ENCODE measurements around the gene CYB5R2.

CYB5R2 gene

DNA sequence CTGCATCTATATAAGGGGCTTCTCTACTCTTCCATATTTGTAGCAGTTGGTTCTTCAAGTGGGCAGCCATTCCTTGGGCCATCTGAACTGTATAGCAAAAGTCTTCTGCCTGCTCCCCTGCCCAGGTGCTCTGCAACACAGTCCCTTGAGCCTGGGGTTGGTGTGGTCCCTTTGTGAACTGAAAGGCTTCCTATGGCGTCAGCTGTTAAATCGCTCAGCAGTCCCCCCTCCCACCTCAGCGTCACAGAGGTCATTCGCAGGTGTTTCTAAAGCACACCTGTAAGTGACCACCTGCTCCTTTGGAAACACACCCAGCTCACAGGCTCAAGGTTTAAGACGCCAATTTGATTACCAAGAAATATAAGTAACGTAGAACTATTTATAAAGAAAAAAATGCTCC lies 37.0 kb downstream of the CYB5R2 start:
- DNase-seq, result no peak

DNA sequence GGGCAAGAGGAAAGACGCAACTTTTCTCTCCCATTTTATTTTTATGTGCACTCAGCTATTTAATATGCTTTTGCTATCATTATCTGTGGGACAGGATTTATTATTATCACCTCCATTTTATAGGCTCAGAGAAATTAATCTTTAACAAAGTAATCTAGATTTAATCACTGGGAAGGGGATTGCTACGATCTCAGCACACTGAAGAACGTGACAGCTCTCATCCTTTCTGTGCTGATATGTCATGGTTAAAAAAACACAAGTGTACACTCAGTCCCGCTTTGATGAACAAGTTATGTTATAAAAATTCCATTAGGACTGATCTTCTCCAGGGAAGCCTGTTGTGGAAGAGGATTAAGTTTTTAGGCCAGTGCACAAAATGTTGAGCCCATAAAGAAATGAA lies 37.6 kb downstream of the CYB5R2 start:
- no peak for DNase-seq

DNA sequence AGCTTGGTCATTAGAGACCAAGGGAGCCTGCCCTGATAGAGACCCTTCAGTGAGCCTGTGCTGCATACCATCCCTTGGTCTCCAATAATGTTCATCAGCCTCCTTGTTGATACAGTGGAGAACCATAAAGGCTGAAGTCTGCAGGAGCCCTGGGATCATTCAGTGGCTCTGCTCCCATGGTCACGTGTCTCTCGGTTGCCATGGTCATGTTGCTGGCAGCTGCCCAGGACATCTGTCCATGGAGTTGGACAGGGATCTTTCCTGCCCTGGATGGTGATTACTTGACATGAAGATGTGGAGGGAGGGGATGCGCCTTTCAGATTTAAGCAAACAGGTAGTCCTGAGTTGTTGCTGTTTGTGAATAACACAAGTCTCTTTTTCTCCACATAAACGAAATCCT lies 38.2 kb downstream of the CYB5R2 start:
- no peak for DNase-seq

DNA sequence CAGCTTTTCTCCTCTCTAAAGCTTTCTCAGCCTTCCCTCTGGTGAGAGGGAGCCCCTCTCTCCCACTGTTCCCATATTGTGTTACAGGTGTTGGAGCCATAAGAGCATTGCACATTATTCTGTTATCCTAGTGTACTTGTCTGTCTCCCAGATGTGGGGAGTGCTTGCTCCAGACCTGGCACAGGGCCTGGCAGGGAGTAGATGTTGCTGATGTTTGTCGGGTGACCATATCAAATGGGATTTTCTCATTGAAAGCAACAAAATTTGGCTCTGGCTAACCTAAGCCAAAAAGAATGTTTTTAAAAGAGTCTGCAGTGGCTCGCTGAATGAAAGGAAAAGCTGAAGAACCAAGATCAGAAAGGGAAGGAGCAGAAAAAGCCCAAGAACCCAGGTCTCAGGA lies 41.1 kb downstream of the CYB5R2 start:
- DNase-seq, result no peak

DNA sequence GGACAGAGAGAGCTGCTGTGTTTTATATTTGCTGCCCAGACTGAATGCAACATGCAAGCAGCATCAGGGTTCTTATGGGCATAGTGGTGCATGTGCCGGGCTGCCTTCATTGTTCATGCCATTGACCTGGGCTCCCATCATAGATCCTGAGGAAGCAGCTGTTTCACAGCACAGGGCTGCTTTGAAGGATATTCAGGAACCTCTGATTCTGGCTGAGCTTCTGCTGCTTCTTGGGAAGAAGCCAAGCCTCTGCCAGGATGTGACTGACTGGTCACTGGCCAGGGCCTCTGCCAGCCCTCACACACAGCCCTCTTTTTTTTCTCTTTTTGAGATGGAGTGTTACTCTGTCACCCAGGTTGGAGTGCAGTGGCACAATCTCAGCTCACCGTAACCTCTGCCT lies 43.3 kb downstream of the CYB5R2 start:
- no peak for DNase-seq

GRCh38 chr11:7628660-7629059 lies 44.6 kb downstream of the CYB5R2 start:
- no peak for DNase-seq

DNA sequence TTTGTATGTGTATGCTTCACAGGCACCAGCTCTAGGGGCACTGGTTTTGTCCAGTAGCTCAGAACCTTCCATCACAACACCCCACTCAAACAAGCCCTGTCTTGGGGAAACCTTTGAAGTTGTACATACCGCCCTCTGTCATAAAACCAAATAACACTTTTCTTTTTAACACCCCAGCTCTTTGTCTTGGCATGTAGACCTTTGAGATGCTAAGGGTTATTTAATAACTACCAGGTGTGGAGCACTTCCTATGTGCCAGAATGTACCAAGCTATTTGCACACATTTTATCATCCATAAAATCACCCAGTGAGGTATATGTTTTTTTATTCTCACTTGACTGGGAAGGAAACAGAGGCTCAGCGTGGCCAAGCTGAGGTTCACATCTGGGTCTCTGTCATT lies 50.6 kb downstream of the CYB5R2 start:
- DNase-seq, result no peak

DNA sequence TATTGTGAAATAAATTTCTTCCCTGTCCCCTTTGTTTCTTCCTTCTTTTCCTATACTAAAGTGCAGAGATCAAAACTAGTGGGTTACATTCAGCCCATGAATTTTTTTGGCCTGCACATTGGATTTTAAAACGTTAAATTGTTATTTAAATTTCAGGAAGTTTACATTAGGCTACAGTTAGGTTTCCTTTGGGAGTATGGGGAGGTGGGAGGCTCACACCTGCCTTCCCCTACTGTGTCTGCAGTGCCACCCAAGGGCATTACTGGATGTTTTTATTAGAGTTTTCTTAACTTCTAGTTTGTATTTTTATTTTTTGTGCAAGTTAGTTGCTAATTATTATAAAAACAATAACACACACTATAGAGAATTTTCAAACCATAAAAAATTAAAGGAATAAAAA lies 51.7 kb downstream of the CYB5R2 start:
- no peak for DNase-seq

- DNase-seq, result no peak
Observed at GRCh38 chr11:7621090-7621489, 52.2 kb downstream of the CYB5R2 start.

DNA sequence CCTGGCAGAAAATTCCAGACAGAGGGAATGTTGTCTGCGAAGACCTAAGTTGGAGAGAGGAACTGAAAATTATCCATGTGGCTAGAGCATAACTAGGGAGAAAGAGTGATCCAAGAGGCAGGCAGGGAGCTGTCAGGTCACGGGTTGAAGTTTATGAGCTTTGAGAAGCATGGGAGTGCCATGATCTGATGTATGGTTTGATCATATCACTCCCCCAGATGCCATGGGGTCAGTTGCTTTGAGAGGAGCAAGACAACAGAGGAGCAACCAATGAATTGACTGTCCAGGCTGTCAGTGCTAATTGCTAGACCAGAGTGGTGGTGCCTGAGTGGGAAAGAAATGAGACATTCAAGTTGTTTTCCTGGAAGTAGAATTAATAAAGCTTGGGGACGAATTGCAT lies 54.0 kb downstream of the CYB5R2 start:
- no peak for DNase-seq

- DNase-seq, result no peak
Observed at GRCh38 chr11:7617032-7617431, 56.3 kb downstream of the CYB5R2 start.

All from CD4-positive, alpha-beta T cell treated with Interleukin-4 for 1 hour (primary cell).